GM12878 (cell line): ENCODE results near the gene PTPN5. TPM values are rescaled to one million over a fixed set of nuclear protein-coding genes. Genes with fewer than 3 reads are reported as not detected.

ENCODE experiments used
- ATAC-seq: fragments of 200-7000 bp; cut with Tn5 transposase; 3 replicates; pipeline ENCODE4 v1.9.1; 2020; ENCODE audit warnings: mild to moderate bottlenecking, moderate library complexity
- BruUV-seq: library from RNA; stranded (reverse); fragments of 400-500 nt; replicated peaks from 2 replicates; lab custom pipeline; 2021; lab: Mats Ljungman, UMichigan
- CTCF ChIA-PET: fragments of 300-600 bp; sonication (Branson Sonifier 250); formaldehyde crosslinking; extraction: SDS; loops from one replicate; lab custom pipeline; 2021; ENCODE audit warnings: inconsistent platforms; lab: Yijun Ruan, JAX
- POLR2A ChIA-PET: fragments of 350-600 bp; formaldehyde crosslinking; extraction: SDS; loops from one replicate; lab custom pipeline; 2021; ENCODE audit warnings: inconsistent platforms; lab: Charles Lee
- RAD21 ChIA-PET: fragments of 300-600 bp; sonication (Branson Sonifier 250); formaldehyde crosslinking; loops from one replicate; lab custom pipeline; 2023; ENCODE audit warnings: antibody characterized with exemption; ENCODE audit not compliant: unreplicated experiment; lab: Charles Lee
- SMC1A ChIA-PET: fragments of 300-600 bp; sonication (Branson Sonifier 250); formaldehyde crosslinking; loops from one replicate; lab custom pipeline; 2023; ENCODE audit not compliant: unreplicated experiment, uncharacterized antibody; lab: Charles Lee
- DNase-seq: peaks from one replicate; pipeline ENCODE4 v3.0.0-alpha.2; 2011; ENCODE audit warnings: low read depth, low spot score
- FAIRE-seq: peaks from 3 replicates; lab custom pipeline; 2011; peaks lifted over from hg19 to GRCh38; lab: Jason Lieb, UNC
- H2AFZ ChIP-seq: 2 replicates; pipeline ENCODE4 v1.6.0; 2011; ENCODE audit warnings: low read depth, low read length, control low read depth; ENCODE audit not compliant: control insufficient read depth
- H3K27ac ChIP-seq: 2 replicates; pipeline ENCODE4 v1.5.1; 2011; ENCODE audit warnings: control low read depth; ENCODE audit not compliant: control insufficient read depth, insufficient read depth
- H3K27me3 ChIP-seq, 2 experiments: replicated peaks in 1 of 2; 2 replicates each; pipeline versions ENCODE4 v1.6.0 to v1.6.1; 2011; ENCODE audit warnings: low read length in 1 of 2; ENCODE audit not compliant: control insufficient read depth in 2 of 2, insufficient read depth in 2 of 2
- H3K36me3 ChIP-seq, 2 experiments: 2 replicates each; pipeline ENCODE4 v1.5.1; 2011; ENCODE audit warnings: low read length in 1 of 2; ENCODE audit not compliant: control insufficient read depth in 2 of 2, insufficient read depth in 2 of 2
- H3K4me1 ChIP-seq: 2 replicates; pipeline ENCODE4 v1.6.1; 2011; ENCODE audit warnings: mild to moderate bottlenecking, low read length, moderate library complexity, mixed read lengths; ENCODE audit not compliant: control insufficient read depth, insufficient read depth
- H3K4me2 ChIP-seq: 2 replicates; pipeline ENCODE4 v1.6.0; 2011; ENCODE audit warnings: control low read depth; ENCODE audit not compliant: control insufficient read depth, insufficient read depth
- H3K4me3 ChIP-seq: fragments of 200-600 bp; sonication (generic); 2 replicates; pipeline ENCODE4 v1.5.1; 2016
- H3K79me2 ChIP-seq: 2 replicates; pipeline ENCODE4 v1.6.0; 2011; ENCODE audit warnings: low read length; ENCODE audit not compliant: control insufficient read depth, insufficient read depth
- H3K9ac ChIP-seq: 2 replicates; pipeline ENCODE4 v1.8.0; 2011; ENCODE audit warnings: low read length, control low read depth, mixed read lengths; ENCODE audit not compliant: control insufficient read depth, insufficient read depth
- H3K9me3 ChIP-seq: replicated peaks from 3 replicates; pipeline ENCODE4 v1.5.1; 2011; ENCODE audit warnings: mild to moderate bottlenecking, low read length; ENCODE audit not compliant: control insufficient read depth, insufficient read depth
- H4K20me1 ChIP-seq: 2 replicates; pipeline ENCODE4 v1.6.0; 2011; ENCODE audit not compliant: control insufficient read depth, insufficient read depth
- DPF2 ChIP-seq: fragments of 450-650 bp; IDR thresholded peaks from 2 replicates; pipeline ENCODE4 v1.6.1; 2017; ENCODE audit warnings: mild to moderate bottlenecking
- RUNX3 ChIP-seq: IDR thresholded peaks from 2 replicates; pipeline ENCODE4 v1.6.1; 2012; ENCODE audit warnings: low read length, inconsistent platforms
- ZNF274 ChIP-seq: IDR thresholded peaks from one replicate; pipeline ENCODE4 v1.8.0; 2011; ENCODE audit not compliant: insufficient read length, insufficient read depth
- ZNF622 ChIP-seq: fragments of 450-650 bp; IDR thresholded peaks from 2 replicates; pipeline ENCODE4 v1.6.1; 2017; ENCODE audit warnings: mild to moderate bottlenecking, inconsistent platforms
- WGBS: methylation state at CpG from one replicate; pipeline ENCODE4 v1.1.6; 2016; ENCODE audit warnings: low lambda C conversion rate; ENCODE audit not compliant: insufficient replicate concordance, insufficient coverage; ENCODE audit errors: missing lambda C conversion rate; 5-methylcytosine and 5-hydroxymethylcytosine counted together
- in situ Hi-C: fragments of 300-500 bp; cut with MboI; formaldehyde crosslinking; loops from 9 replicates; pipeline ENCODE4 v1.14.3; 2018; ENCODE audit warnings: mixed read lengths
- intact Hi-C: fragments of 100-400 bp; cut with micrococcal nuclease; formaldehyde crosslinking; loops from one replicate; pipeline ENCODE4 v1.14.2; 2022; ENCODE audit not compliant: unreplicated experiment
- polyA plus RNA-seq, 11 experiments: library from polyadenylated mRNA; depleted of rRNA in 4 of 11; unstranded in 6 of 11; stranded (reverse) in 5 of 11; fragments of >200 nt; fragmentation: Nextera tagmentation in 4 of 11; fragmentation: Illumina TruSeq in 1 of 11; extraction: Ambion mirVana in 4 of 11; extraction: Trizol in 1 of 11; gene quantifications; 1 replicate in 1 of 11; 2 replicates in 10 of 11; pipeline versions ENCODE4 v1.2.1 to v1.2.3, GENCODE V29; 2011 to 2016; ENCODE audit warnings: inconsistent platforms in 2 of 11, missing spikeins in 2 of 11, low read depth in 1 of 11
- total RNA-seq, 4 experiments: library from RNA; depleted of rRNA in 3 of 4; stranded (reverse); fragments of >200 nt in 3 of 4; fragmentation: Illumina TruSeq in 1 of 4; extraction: Trizol in 1 of 4; gene quantifications; 2 replicates each; pipeline versions ENCODE4 v1.2.1 to v1.2.3, GENCODE V29; 2013 to 2021
- TF ChIP-seq, protein P1 (sequence below): IDR thresholded peaks from 2 replicates; pipeline ENCODE4 v1.6.1; 2012; ENCODE audit warnings: improper control_type of control experiment, low read depth, low read length; ENCODE audit not compliant: insufficient replicate concordance

PTPN5 gene
- total and polyA plus RNA-seq, 10 of the 15 experiments (the other 5 are each of a cell fraction or from before 2014, with no cell fraction given), result 0.04 to 0.06 (median 0.05) TPM; not detected in 7

DNA sequence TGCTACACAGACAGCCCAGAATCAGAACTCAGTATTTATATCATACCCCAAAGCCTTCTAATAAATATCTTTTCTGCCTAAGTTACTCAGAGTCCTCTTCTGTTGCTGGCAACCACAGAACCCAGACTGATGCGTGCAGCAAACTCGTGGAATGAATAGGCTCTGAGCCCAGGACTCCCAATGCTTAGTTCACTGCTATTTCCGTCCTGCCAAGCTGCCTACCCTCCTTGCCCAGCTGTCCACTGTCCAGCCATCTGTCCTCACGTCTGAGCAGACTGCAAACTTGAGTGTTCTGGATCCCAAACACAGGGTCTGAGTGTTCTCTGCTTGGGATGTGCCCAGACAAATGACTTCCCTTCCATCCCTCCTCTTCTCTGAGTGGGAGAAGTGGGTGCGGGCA is 19.4 kb downstream of the PTPN5 start:
- in situ Hi-C loops, result no loop called here
- ChIA-PET CTCF (interaction anchor here (0.9 to 24.2 kb wide), 7 partner anchors 9 to 528 kb away, joined by 4 to 494 read pairs (median 7); no protein-coding TSS in a partner anchor), SMC1A (interaction anchor here (0.9 to 2.9 kb wide), 3 partner anchors 30 to 50 kb away, joined by 3 to 11 read pairs (median 4); no protein-coding TSS in a partner anchor)

More for the DNA sequence above, 19.4 kb downstream of the PTPN5 start:
- RAD21 ChIA-PET, result interaction anchor here (1.2 kb wide), 1 partner anchor 41 kb away, joined by 4 read pairs; no protein-coding TSS in a partner anchor
- no peak overlapping the region for H3K4me2 ChIP-seq
- no peak overlapping the region for H3K27ac ChIP-seq
- 18% methylated on average over 5 of the region's 5 CpGs for WGBS
- ATAC-seq (no peak), FAIRE-seq (no peak), DNase-seq (no peak)
- BruUV-seq, result no TSS peak
- POLR2A ChIA-PET, result interaction anchor here (1.5 kb wide), 1 partner anchor 23 kb away, joined by 5 read pairs; no protein-coding TSS in a partner anchor
- no peaks in the 10 kb centered on the region for H4K20me1 ChIP-seq
- H3K27me3 ChIP-seq, result no peaks in the 10 kb centered on the region
- H3K79me2 ChIP-seq, result no peaks in the 10 kb centered on the region
- no peaks in the 10 kb centered on the region for H3K36me3 ChIP-seq
- H3K9ac ChIP-seq, result no peak overlapping the region
- H3K4me3 ChIP-seq, result no peak overlapping the region
- intact Hi-C loops, result no loop called here
- H3K9me3 ChIP-seq, result no peaks in the 10 kb centered on the region; the same call in 2 of the 3 replicates
- TF ChIP-seq ZNF274, result no peak
- TF ChIP-seq ZNF622, result no peak
- TF ChIP-seq, protein P1, sequence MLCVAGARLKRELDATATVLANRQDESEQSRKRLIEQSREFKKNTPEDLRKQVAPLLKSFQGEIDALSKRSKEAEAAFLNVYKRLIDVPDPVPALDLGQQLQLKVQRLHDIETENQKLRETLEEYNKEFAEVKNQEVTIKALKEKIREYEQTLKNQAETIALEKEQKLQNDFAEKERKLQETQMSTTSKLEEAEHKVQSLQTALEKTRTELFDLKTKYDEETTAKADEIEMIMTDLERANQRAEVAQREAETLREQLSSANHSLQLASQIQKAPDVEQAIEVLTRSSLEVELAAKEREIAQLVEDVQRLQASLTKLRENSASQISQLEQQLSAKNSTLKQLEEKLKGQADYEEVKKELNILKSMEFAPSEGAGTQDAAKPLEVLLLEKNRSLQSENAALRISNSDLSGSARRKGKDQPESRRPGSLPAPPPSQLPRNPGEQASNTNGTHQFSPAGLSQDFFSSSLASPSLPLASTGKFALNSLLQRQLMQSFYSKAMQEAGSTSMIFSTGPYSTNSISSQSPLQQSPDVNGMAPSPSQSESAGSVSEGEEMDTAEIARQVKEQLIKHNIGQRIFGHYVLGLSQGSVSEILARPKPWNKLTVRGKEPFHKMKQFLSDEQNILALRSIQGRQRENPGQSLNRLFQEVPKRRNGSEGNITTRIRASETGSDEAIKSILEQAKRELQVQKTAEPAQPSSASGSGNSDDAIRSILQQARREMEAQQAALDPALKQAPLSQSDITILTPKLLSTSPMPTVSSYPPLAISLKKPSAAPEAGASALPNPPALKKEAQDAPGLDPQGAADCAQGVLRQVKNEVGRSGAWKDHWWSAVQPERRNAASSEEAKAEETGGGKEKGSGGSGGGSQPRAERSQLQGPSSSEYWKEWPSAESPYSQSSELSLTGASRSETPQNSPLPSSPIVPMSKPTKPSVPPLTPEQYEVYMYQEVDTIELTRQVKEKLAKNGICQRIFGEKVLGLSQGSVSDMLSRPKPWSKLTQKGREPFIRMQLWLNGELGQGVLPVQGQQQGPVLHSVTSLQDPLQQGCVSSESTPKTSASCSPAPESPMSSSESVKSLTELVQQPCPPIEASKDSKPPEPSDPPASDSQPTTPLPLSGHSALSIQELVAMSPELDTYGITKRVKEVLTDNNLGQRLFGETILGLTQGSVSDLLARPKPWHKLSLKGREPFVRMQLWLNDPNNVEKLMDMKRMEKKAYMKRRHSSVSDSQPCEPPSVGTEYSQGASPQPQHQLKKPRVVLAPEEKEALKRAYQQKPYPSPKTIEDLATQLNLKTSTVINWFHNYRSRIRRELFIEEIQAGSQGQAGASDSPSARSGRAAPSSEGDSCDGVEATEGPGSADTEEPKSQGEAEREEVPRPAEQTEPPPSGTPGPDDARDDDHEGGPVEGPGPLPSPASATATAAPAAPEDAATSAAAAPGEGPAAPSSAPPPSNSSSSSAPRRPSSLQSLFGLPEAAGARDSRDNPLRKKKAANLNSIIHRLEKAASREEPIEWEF, result no peak
- no peak for TF ChIP-seq DPF2
- TF ChIP-seq RUNX3, result peak; percentile 21; the same call in 1 of the 2 replicates
- H3K4me1 ChIP-seq, result peaks cover 38% of the 10 kb centered on the region
- H2AFZ ChIP-seq, result no peak overlapping the region
